ENCODE data around the gene CSMD2. TPM values are rescaled to one million over a fixed set of nuclear protein-coding genes. Genes with fewer than 3 reads are reported as not detected.

Gene CSMD2
- total and polyA plus RNA-seq, 2 of the 4 experiments (the other 2 are of a cell fraction): under 0.01 to 0.36 TPM

- no peak overlapping the region for H3K23ac ChIP-seq (ENCODE audit: low read depth, low read length)
- no peaks in the 10 kb centered on the region for H3K79me1 ChIP-seq (ENCODE audit: low read depth in 1 of 2, low read length in 2 of 2)
- H3K4ac ChIP-seq (ENCODE audit: low read depth, low read length): no peak overlapping the region
- H2AFZ ChIP-seq (replicated peaks; ENCODE audit: low read length, poor library complexity): no peak overlapping the region
- no peak overlapping the region for H3K4me2 ChIP-seq (ENCODE audit: low read depth, low read length)
- H3K27me3 ChIP-seq (ENCODE audit: control insufficient read depth, insufficient read depth, low read length): no peaks in the 10 kb centered on the region
- DNase-seq (no peak), ATAC-seq (ENCODE audit: low read depth) (no peak)
- no peaks in the 10 kb centered on the region for H3K36me3 ChIP-seq (ENCODE audit: control insufficient read depth, insufficient read depth, low read length)
- no peak overlapping the region for H4K5ac ChIP-seq (ENCODE audit: low read depth, low read length)
- no peak overlapping the region for H3K27ac ChIP-seq (ENCODE audit: insufficient read depth, low read length)
- H3K56ac ChIP-seq (ENCODE audit: extremely low read depth, insufficient read depth, low read length): no peak overlapping the region
- H4K20me1 ChIP-seq (ENCODE audit: insufficient read depth, low read length): no peaks in the 10 kb centered on the region
- no peak overlapping the region for H3K14ac ChIP-seq (replicated peaks; ENCODE audit: low read depth, low read length)
- H2AK5ac ChIP-seq (ENCODE audit: low read depth, low read length): no peak overlapping the region
- no peak overlapping the region for H4K8ac ChIP-seq (ENCODE audit: low read depth in 2 of 2, low read length in 2 of 2)
- intact Hi-C loops (cut with micrococcal nuclease) (no loop called here), dilution Hi-C loops (cut with HindIII; ENCODE audit: low sequenced_read_pairs, unreplicated experiment) (no loop called here), in situ Hi-C loops (cut with MboI; ENCODE audit: low sequenced_read_pairs) (no loop called here)
- H3K9me3 ChIP-seq (ENCODE audit: control insufficient read depth, insufficient read depth, low read length): peaks cover 27% of the 10 kb centered on the region
- WGBS, 2 experiments (ENCODE audit: extremely low coverage in 2 of 2, insufficient read length in 1 of 2): no CpG with 5 or more reads among the region's 2 CpGs
- no peak overlapping the region for H2BK20ac ChIP-seq (ENCODE audit: low read depth, low read length)
- H3K4me1 ChIP-seq (ENCODE audit: control insufficient read depth, insufficient read depth, low read length): no peaks in the 10 kb centered on the region
- TF ChIP-seq MAZ (IDR thresholded peaks at IDR 0.05; ENCODE audit: borderline replicate concordance, low read depth, low read length) (no peak), NFE2L2 (IDR thresholded peaks at IDR 0.05; ENCODE audit: low read depth, low read length) (no peak), USF2 (IDR thresholded peaks at IDR 0.05; ENCODE audit: low read depth, low read length) (no peak), POLR2A (IDR thresholded peaks at IDR 0.05; ENCODE audit: low read depth, low read length) (no peak), ELK1 (IDR thresholded peaks at IDR 0.05; ENCODE audit: borderline replicate concordance, low read depth, low read length) (no peak), RFX5 (IDR thresholded peaks at IDR 0.05; ENCODE audit: low read depth, low read length) (no peak), MAFK (IDR thresholded peaks at IDR 0.05; ENCODE audit: low read depth, low read length) (no peak), RCOR1 (IDR thresholded peaks at IDR 0.05; ENCODE audit: insufficient replicate concordance, low read length) (no peak), BHLHE40 (IDR thresholded peaks at IDR 0.05; ENCODE audit: low read depth, low read length) (no peak), FOS (IDR thresholded peaks at IDR 0.05; ENCODE audit: low read depth, low read length) (no peak), CTCF (conservative IDR thresholded peaks at IDR 0.05; ENCODE audit: low read depth, low read length) (no peak), SMC3 (IDR thresholded peaks at IDR 0.05; ENCODE audit: low read depth, low read length) (no peak)
- no peak overlapping the region for H4K91ac ChIP-seq (ENCODE audit: insufficient read depth, low read depth, low read length)
- ChIA-PET CTCF (no interaction called here), POLR2A (ENCODE audit: unreplicated experiment) (no interaction called here)
- no peaks in the 10 kb centered on the region for H3K9me1 ChIP-seq (ENCODE audit: insufficient read depth, low read length)
- no peak overlapping the region for H2BK5ac ChIP-seq (ENCODE audit: low read depth, low read length, poor library complexity, severe bottlenecking)
- H3K9ac ChIP-seq (ENCODE audit: low read depth, low read length): no peak overlapping the region
- no peak overlapping the region for H2BK120ac ChIP-seq (ENCODE audit: low read depth, low read length)
- no peak overlapping the region for H3K18ac ChIP-seq (ENCODE audit: low read depth, low read length)
- H2BK15ac ChIP-seq (ENCODE audit: low read depth, low read length): no peak overlapping the region
- H2AK9ac ChIP-seq (replicated peaks; ENCODE audit: low read depth, low read length, poor library complexity): no peak overlapping the region
- no TSS peak for BruUV-seq (replicated peaks)
- no peak overlapping the region for H3K4me3 ChIP-seq (ENCODE audit: insufficient read depth, low read depth, low read length)
These were observed 383.4 kb downstream of the CSMD2 start for GRCh38 chr1:33781652-33782051.
